HEK293 (cell line): Measurements from ENCODE around the gene NPM3.

ENCODE experiments used
- AEBP2 ChIP-seq: fragments of 450-650 bp; formaldehyde crosslinking; IDR thresholded peaks from 2 replicates; pipeline ENCODE4 v1.5.1; 2016; ENCODE audit warnings: missing biosample characterization, missing genetic modification characterization, borderline replicate concordance
- KLF1 ChIP-seq: fragments of 450-650 bp; formaldehyde crosslinking; IDR thresholded peaks from 2 replicates; pipeline ENCODE4 v1.5.1; 2016; ENCODE audit warnings: missing biosample characterization, missing genetic modification characterization
- SP3 ChIP-seq: fragments of 450-650 bp; formaldehyde crosslinking; IDR thresholded peaks from 2 replicates; pipeline ENCODE4 v1.5.1; 2016; ENCODE audit warnings: missing biosample characterization, missing genetic modification characterization
- ZBTB7A ChIP-seq: fragments of 450-650 bp; formaldehyde crosslinking; IDR thresholded peaks from 2 replicates; pipeline ENCODE4 v1.5.1; 2016; ENCODE audit warnings: low read depth, missing biosample characterization, missing genetic modification characterization
- ZIC2 ChIP-seq: fragments of 450-650 bp; formaldehyde crosslinking; IDR thresholded peaks from 2 replicates; pipeline ENCODE4 v1.5.1; 2016; ENCODE audit warnings: missing biosample characterization, missing genetic modification characterization
- ZNF121 ChIP-seq: fragments of 450-650 bp; formaldehyde crosslinking; IDR thresholded peaks from 2 replicates; pipeline ENCODE4 v1.5.1; 2016; ENCODE audit warnings: missing biosample characterization, missing genetic modification characterization
- ZNF132 ChIP-seq: fragments of 450-650 bp; formaldehyde crosslinking; IDR thresholded peaks from 2 replicates; pipeline ENCODE4 v1.5.1; 2017; ENCODE audit warnings: missing biosample characterization, missing genetic modification characterization, borderline replicate concordance
- ZNF169 ChIP-seq: fragments of 450-650 bp; formaldehyde crosslinking; IDR thresholded peaks from 2 replicates; pipeline ENCODE4 v1.5.1; 2016; ENCODE audit warnings: missing biosample characterization, missing genetic modification characterization
- ZNF2 ChIP-seq: fragments of 450-650 bp; formaldehyde crosslinking; IDR thresholded peaks from 2 replicates; pipeline ENCODE4 v1.5.1; 2016; ENCODE audit warnings: missing biosample characterization, missing genetic modification characterization
- ZNF211 ChIP-seq: fragments of 450-650 bp; formaldehyde crosslinking; IDR thresholded peaks from 2 replicates; pipeline ENCODE4 v1.5.1; 2016; ENCODE audit warnings: low read depth, missing biosample characterization, missing genetic modification characterization
- ZNF26 ChIP-seq: fragments of 450-650 bp; formaldehyde crosslinking; IDR thresholded peaks from 2 replicates; pipeline ENCODE4 v1.5.1; 2016; ENCODE audit warnings: missing biosample characterization, missing genetic modification characterization
- ZNF266 ChIP-seq: fragments of 450-650 bp; formaldehyde crosslinking; IDR thresholded peaks from 2 replicates; pipeline ENCODE4 v1.5.1; 2016; ENCODE audit warnings: missing biosample characterization, missing genetic modification characterization, low read depth
- ZNF366 ChIP-seq: fragments of 450-650 bp; formaldehyde crosslinking; conservative IDR thresholded peaks from 2 replicates; pipeline ENCODE4 v1.5.1; 2016; ENCODE audit warnings: missing biosample characterization, missing genetic modification characterization
- ZNF488 ChIP-seq: fragments of 450-650 bp; formaldehyde crosslinking; IDR thresholded peaks from 2 replicates; pipeline ENCODE4 v1.5.1; 2016; ENCODE audit warnings: missing biosample characterization, missing genetic modification characterization
- ZNF530 ChIP-seq: fragments of 450-650 bp; formaldehyde crosslinking; IDR thresholded peaks from 2 replicates; pipeline ENCODE4 v1.5.1; 2016; ENCODE audit warnings: low read depth, missing biosample characterization, missing genetic modification characterization
- ZNF621 ChIP-seq: fragments of 450-650 bp; formaldehyde crosslinking; IDR thresholded peaks from 2 replicates; pipeline ENCODE4 v1.5.1; 2017; ENCODE audit warnings: missing biosample characterization, missing genetic modification characterization
- ZNF658 ChIP-seq: fragments of 450-650 bp; formaldehyde crosslinking; IDR thresholded peaks from 2 replicates; pipeline ENCODE4; 2016; ENCODE audit warnings: missing biosample characterization, missing genetic modification characterization
- ZNF670 ChIP-seq: fragments of 450-650 bp; formaldehyde crosslinking; IDR thresholded peaks from 2 replicates; pipeline ENCODE4 v1.5.1; 2016; ENCODE audit warnings: missing biosample characterization, missing genetic modification characterization, low read depth
- ZNF785 ChIP-seq: fragments of 450-650 bp; formaldehyde crosslinking; IDR thresholded peaks from 2 replicates; pipeline ENCODE4 v1.5.1; 2016; ENCODE audit warnings: missing biosample characterization, missing genetic modification characterization
- ZSCAN4 ChIP-seq: fragments of 450-650 bp; formaldehyde crosslinking; IDR thresholded peaks from 2 replicates; pipeline ENCODE4 v1.5.1; 2017; ENCODE audit warnings: missing biosample characterization, missing genetic modification characterization
- ZXDB ChIP-seq: fragments of 450-650 bp; formaldehyde crosslinking; IDR thresholded peaks from 2 replicates; pipeline ENCODE4 v1.5.1; 2016; ENCODE audit warnings: missing biosample characterization, missing genetic modification characterization
- TF ChIP-seq, protein P1 (sequence below): fragments of 450-650 bp; formaldehyde crosslinking; IDR thresholded peaks from 2 replicates; pipeline ENCODE4 v1.5.1; 2017; ENCODE audit warnings: missing biosample characterization, missing genetic modification characterization
- TF ChIP-seq, protein P2 (sequence below): fragments of 450-650 bp; formaldehyde crosslinking; IDR thresholded peaks from 2 replicates; pipeline ENCODE4 v1.5.1; 2016; ENCODE audit warnings: missing biosample characterization, missing genetic modification characterization
- TF ChIP-seq, protein P3 (sequence below): fragments of 450-650 bp; formaldehyde crosslinking; IDR thresholded peaks from 2 replicates; pipeline ENCODE4 v1.5.1; 2016; ENCODE audit warnings: missing biosample characterization, missing genetic modification characterization
- TF ChIP-seq, protein P4 (sequence below): fragments of 450-650 bp; formaldehyde crosslinking; optimal IDR thresholded peaks from 2 replicates; pipeline ENCODE3; 2016; ENCODE audit warnings: missing biosample characterization, mild to moderate bottlenecking, missing genetic modification characterization
- TF ChIP-seq, protein P5 (sequence below): fragments of 450-650 bp; formaldehyde crosslinking; IDR thresholded peaks from 2 replicates; pipeline ENCODE4 v1.5.1; 2016; ENCODE audit warnings: missing biosample characterization, missing genetic modification characterization

The NPM3 gene

DNA sequence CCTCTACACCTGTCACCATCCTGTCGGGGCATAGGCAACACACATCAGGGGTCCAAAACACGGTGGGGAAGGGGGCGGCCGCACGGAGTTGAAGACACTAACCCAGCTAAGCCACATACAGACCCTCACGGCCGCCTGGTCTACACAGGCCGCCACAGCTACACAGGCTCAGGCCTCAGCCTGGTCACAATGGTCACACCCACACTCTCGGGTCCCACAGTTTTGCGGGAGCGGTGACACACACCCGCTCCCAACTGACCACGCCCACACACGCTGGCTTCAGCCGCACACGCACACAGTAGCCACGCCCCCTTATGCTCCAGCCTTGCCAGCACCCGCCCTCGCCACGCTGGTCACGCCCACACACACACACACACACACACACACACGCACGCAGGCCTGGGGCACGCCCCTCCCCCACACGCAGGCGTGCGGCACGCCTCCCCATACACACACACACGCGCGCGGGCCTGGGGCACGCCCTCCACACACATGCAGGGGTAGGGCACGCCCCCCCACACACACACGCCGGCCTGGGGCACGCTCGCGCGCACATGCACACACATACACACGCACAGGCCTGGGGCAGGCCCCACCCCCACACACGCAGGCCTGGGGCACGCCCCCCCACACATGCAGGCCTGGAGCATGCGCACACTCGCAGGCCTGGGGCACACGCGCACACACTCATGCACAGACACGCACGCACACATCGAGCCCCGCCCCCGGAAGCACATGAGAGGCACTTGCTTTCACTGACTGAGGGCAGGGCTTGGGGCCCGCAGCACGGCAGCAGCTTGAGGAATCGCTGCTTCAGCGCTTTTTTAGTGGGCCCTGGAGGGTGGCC, 47.3 kb upstream of the NPM3 start (continued):
- TF ChIP-seq, protein P1, sequence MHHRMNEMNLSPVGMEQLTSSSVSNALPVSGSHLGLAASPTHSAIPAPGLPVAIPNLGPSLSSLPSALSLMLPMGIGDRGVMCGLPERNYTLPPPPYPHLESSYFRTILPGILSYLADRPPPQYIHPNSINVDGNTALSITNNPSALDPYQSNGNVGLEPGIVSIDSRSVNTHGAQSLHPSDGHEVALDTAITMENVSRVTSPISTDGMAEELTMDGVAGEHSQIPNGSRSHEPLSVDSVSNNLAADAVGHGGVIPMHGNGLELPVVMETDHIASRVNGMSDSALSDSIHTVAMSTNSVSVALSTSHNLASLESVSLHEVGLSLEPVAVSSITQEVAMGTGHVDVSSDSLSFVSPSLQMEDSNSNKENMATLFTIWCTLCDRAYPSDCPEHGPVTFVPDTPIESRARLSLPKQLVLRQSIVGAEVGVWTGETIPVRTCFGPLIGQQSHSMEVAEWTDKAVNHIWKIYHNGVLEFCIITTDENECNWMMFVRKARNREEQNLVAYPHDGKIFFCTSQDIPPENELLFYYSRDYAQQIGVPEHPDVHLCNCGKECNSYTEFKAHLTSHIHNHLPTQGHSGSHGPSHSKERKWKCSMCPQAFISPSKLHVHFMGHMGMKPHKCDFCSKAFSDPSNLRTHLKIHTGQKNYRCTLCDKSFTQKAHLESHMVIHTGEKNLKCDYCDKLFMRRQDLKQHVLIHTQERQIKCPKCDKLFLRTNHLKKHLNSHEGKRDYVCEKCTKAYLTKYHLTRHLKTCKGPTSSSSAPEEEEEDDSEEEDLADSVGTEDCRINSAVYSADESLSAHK (tag by site-specific recombination), result peak; percentile 77
- peak; percentile 83 for TF ChIP-seq ZIC2 (tag by site-specific recombination)
- TF ChIP-seq, protein P2, sequence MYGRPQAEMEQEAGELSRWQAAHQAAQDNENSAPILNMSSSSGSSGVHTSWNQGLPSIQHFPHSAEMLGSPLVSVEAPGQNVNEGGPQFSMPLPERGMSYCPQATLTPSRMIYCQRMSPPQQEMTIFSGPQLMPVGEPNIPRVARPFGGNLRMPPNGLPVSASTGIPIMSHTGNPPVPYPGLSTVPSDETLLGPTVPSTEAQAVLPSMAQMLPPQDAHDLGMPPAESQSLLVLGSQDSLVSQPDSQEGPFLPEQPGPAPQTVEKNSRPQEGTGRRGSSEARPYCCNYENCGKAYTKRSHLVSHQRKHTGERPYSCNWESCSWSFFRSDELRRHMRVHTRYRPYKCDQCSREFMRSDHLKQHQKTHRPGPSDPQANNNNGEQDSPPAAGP (tag by site-specific recombination), result peak; percentile 100
- TF ChIP-seq ZNF530 (tag by site-specific recombination), result no peak
- TF ChIP-seq ZXDB, result peak; percentile 97
- no peak for TF ChIP-seq ZNF366 (tag by site-specific recombination)
- TF ChIP-seq ZNF211 (tag by site-specific recombination), result peak; percentile 48; the same call in 1 of the 2 replicates
- TF ChIP-seq, protein P3, sequence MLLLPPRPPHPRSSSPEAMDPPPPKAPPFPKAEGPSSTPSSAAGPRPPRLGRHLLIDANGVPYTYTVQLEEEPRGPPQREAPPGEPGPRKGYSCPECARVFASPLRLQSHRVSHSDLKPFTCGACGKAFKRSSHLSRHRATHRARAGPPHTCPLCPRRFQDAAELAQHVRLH, result peak; percentile 59; the same call in 1 of the 2 replicates
- TF ChIP-seq ZNF26 (tag by site-specific recombination), result no peak
- peak; percentile 95; the same call in 1 of the 2 replicates for TF ChIP-seq ZNF621
- TF ChIP-seq KLF1 (tag by site-specific recombination), result peak; percentile 100
- TF ChIP-seq, protein P4, sequence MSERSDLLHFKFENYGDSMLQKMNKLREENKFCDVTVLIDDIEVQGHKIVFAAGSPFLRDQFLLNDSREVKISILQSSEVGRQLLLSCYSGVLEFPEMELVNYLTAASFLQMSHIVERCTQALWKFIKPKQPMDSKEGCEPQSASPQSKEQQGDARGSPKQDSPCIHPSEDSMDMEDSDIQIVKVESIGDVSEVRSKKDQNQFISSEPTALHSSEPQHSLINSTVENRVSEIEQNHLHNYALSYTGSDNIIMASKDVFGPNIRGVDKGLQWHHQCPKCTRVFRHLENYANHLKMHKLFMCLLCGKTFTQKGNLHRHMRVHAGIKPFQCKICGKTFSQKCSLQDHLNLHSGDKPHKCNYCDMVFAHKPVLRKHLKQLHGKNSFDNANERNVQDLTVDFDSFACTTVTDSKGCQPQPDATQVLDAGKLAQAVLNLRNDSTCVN (tag by site-specific recombination), result peak; percentile 100
- peak; percentile 98 for TF ChIP-seq ZBTB7A
- 0 out of 2 replicates have a peak, but pooled peaks have one; percentile 50 for TF ChIP-seq ZNF670
- no peak for TF ChIP-seq ZNF132 (tag by site-specific recombination)
- TF ChIP-seq, protein P5, sequence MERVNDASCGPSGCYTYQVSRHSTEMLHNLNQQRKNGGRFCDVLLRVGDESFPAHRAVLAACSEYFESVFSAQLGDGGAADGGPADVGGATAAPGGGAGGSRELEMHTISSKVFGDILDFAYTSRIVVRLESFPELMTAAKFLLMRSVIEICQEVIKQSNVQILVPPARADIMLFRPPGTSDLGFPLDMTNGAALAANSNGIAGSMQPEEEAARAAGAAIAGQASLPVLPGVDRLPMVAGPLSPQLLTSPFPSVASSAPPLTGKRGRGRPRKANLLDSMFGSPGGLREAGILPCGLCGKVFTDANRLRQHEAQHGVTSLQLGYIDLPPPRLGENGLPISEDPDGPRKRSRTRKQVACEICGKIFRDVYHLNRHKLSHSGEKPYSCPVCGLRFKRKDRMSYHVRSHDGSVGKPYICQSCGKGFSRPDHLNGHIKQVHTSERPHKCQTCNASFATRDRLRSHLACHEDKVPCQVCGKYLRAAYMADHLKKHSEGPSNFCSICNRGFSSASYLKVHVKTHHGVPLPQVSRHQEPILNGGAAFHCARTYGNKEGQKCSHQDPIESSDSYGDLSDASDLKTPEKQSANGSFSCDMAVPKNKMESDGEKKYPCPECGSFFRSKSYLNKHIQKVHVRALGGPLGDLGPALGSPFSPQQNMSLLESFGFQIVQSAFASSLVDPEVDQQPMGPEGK (tag by site-specific recombination), result peak; percentile 100
- peak; percentile 99 for TF ChIP-seq ZNF2
- TF ChIP-seq ZNF266 (tag by site-specific recombination), result no peak
- TF ChIP-seq ZNF785 (tag by site-specific recombination), result peak; percentile 100
- TF ChIP-seq ZNF121 (tag by site-specific recombination), result peak; percentile 52; the same call in 1 of the 2 replicates
- TF ChIP-seq ZNF169 (tag by site-specific recombination), result peak; percentile 98
- TF ChIP-seq SP3, result peak; percentile 100
- TF ChIP-seq ZNF658, result peak; percentile 99
- peak; percentile 100 for TF ChIP-seq ZSCAN4 (tag by site-specific recombination)
- no peak; the same call in 1 of the 2 replicates for TF ChIP-seq AEBP2
- TF ChIP-seq ZNF488, result peak; percentile 86
